A673 (cell line): ENCODE measurements around the gene GUK1.

Experiments
- CTCF ChIP-seq: fragments of 300-800, 200-600 bp; sonication (generic); conservative IDR thresholded peaks from 2 replicates; pipeline ENCODE4 v1.5.1; 2017; ENCODE audit warnings: low read depth, mild to moderate bottlenecking, antibody characterized with exemption, low read length, moderate library complexity, mixed read lengths
- EZH2 ChIP-seq: fragments of 200-600 bp; sonication (generic); IDR thresholded peaks from 2 replicates; pipeline ENCODE4 v1.6.1; 2017; ENCODE audit warnings: borderline replicate concordance, low read depth, mild to moderate bottlenecking, mixed read lengths, antibody characterized with exemption, low read length; ENCODE audit not compliant: poor library complexity, severe bottlenecking

GRCh38 chr1:228099331-228099732 lies 40.7 kb upstream of the GUK1 start:
- no peak for TF ChIP-seq CTCF
- TF ChIP-seq EZH2, result no peak
